ENCODE results near the gene LRRC41. TPM values are rescaled to one million over a fixed set of nuclear protein-coding genes. Genes with fewer than 3 reads are reported as not detected.
"Not testable (repeated sequence)": the region's sequence is repeated elsewhere in the genome, so short reads cannot be mapped to it uniquely, and the experiment has no call there.

The LRRC41 gene
- total and polyA plus RNA-seq, 2 donors (not counting 1 experiment from before 2014, with no cell fraction given), result 55.3 to 89.0 TPM

GRCh38 chr1:46236882-46237281, 66.5 kb downstream of the LRRC41 start:
- no peak overlapping the region for H3K4me2 ChIP-seq (ENCODE audit: extremely low read depth, insufficient read depth, low read length)
- no peaks in the 10 kb centered on the region for H3K36me3 ChIP-seq (ENCODE audit: control insufficient read depth, insufficient read depth, low read length)
- H2AFZ ChIP-seq (ENCODE audit: low read length), result no peak overlapping the region
- H3K4me3 ChIP-seq (replicated peaks in 1 of 4; ENCODE audit: control extremely low read depth in 1 of 4, insufficient read depth in 1 of 4, low read depth in 3 of 4, low read length in 4 of 4), result no peak overlapping the region
- no peak for DNase-seq (ENCODE audit: low read depth in 2 of 2)
- H3K79me2 ChIP-seq (ENCODE audit: control insufficient read depth, insufficient read depth, low read length), result no peaks in the 10 kb centered on the region
- TF ChIP-seq EZH2 (IDR thresholded peaks at IDR 0.05; ENCODE audit: low read length, missing control alignments), result no peak
- no peak for TF ChIP-seq CTCF (conservative IDR thresholded peaks at IDR 0.05 in 1 of 2, IDR thresholded peaks at IDR 0.05 in 1 of 2; ENCODE audit: low read depth in 1 of 2, low read length in 2 of 2)
- H4K20me1 ChIP-seq (ENCODE audit: control insufficient read depth, extremely low read depth, insufficient read depth, low read length), result no peaks in the 10 kb centered on the region
- no peak overlapping the region for H3K9ac ChIP-seq (ENCODE audit: insufficient read depth, low read length)
- no peaks in the 10 kb centered on the region for H3K9me3 ChIP-seq (ENCODE audit: control insufficient read depth, insufficient read depth, low read depth, low read length)
- no peaks in the 10 kb centered on the region for H3K27me3 ChIP-seq (ENCODE audit: control insufficient read depth, insufficient read depth, low read length)
- no peaks in the 10 kb centered on the region for H3K4me1 ChIP-seq (ENCODE audit: control insufficient read depth, extremely low read depth, insufficient read depth, low read length)
- H3K27ac ChIP-seq (ENCODE audit: insufficient read depth, low read length), result no peak overlapping the region

- not testable (repeated sequence) for H3K27ac ChIP-seq (ENCODE audit: insufficient read depth, low read length); H3K9me3 ChIP-seq (ENCODE audit: control insufficient read depth, insufficient read depth, low read depth, low read length); H3K36me3 ChIP-seq (ENCODE audit: control insufficient read depth, insufficient read depth, low read length); H3K27me3 ChIP-seq (ENCODE audit: control insufficient read depth, insufficient read depth, low read length); H3K4me1 ChIP-seq (ENCODE audit: control insufficient read depth, extremely low read depth, insufficient read depth, low read length); H3K4me2 ChIP-seq (ENCODE audit: extremely low read depth, insufficient read depth, low read length); H3K9ac ChIP-seq (ENCODE audit: insufficient read depth, low read length); H3K4me3 ChIP-seq (replicated peaks in 1 of 4; ENCODE audit: control extremely low read depth in 1 of 4, insufficient read depth in 1 of 4, low read depth in 3 of 4, low read length in 4 of 4); H3K79me2 ChIP-seq (ENCODE audit: control insufficient read depth, insufficient read depth, low read length); H2AFZ ChIP-seq (ENCODE audit: low read length); DNase-seq (ENCODE audit: low read depth in 2 of 2); H4K20me1 ChIP-seq (ENCODE audit: control insufficient read depth, extremely low read depth, insufficient read depth, low read length)
Measured at GRCh38 chr1:46231231-46231630, 72.2 kb downstream of the LRRC41 start.

Other genes starting within 250 kb of the LRRC41 start
- 1.8 and 3.3 TPM in 2 replicates for gene PIK3R3, start 171.0 kb downstream of the LRRC41 start, total RNA-seq
- gene PIK3R3, start 171.0 kb downstream of the LRRC41 start, polyA plus RNA-seq, result 4.1 and 5.4 TPM in 2 replicates
- 0.17 and 0.26 TPM in 2 replicates for gene TSPAN1, start 128.5 kb downstream of the LRRC41 start, total RNA-seq
- 0.91 and 0.94 TPM in 2 replicates for gene TSPAN1, start 128.5 kb downstream of the LRRC41 start, polyA plus RNA-seq
- gene P3R3URF, start 127.1 kb downstream of the LRRC41 start, total RNA-seq, result not detected in 2 replicates
- gene P3R3URF, start 127.1 kb downstream of the LRRC41 start, polyA plus RNA-seq, result not detected in 2 replicates
- gene POMGNT1, start 105.2 kb downstream of the LRRC41 start, total RNA-seq, result 36.7 and 51.7 TPM in 2 replicates
- gene POMGNT1, start 105.2 kb downstream of the LRRC41 start, polyA plus RNA-seq, result 42.2 and 47.6 TPM in 2 replicates
- gene LURAP1, start 100.3 kb downstream of the LRRC41 start, total RNA-seq, result 3.1 and 5.4 TPM in 2 replicates
- 1.8 and 2.6 TPM in 2 replicates for gene LURAP1, start 100.3 kb downstream of the LRRC41 start, polyA plus RNA-seq
- 0.26 and 0.66 TPM in 2 replicates for gene RAD54L, start 55.9 kb downstream of the LRRC41 start, total RNA-seq
- gene RAD54L, start 55.9 kb downstream of the LRRC41 start, polyA plus RNA-seq, result 1.3 and 6.9 TPM in 2 replicates
- 370 and 447 TPM in 2 replicates for gene UQCRH, start 82 bp upstream of the LRRC41 start, total RNA-seq
- gene UQCRH, start 82 bp upstream of the LRRC41 start, polyA plus RNA-seq, result 514 and 706 TPM in 2 replicates
- 12.6 and 16.0 TPM in 2 replicates for gene NSUN4, start 37.2 kb upstream of the LRRC41 start, total RNA-seq
- 16.9 and 18.3 TPM in 2 replicates for gene NSUN4, start 37.2 kb upstream of the LRRC41 start, polyA plus RNA-seq
- gene FAAH, start 90.7 kb upstream of the LRRC41 start, total RNA-seq, result 1.7 and 2.1 TPM in 2 replicates
- 0.27 and 0.61 TPM in 2 replicates for gene FAAH, start 90.7 kb upstream of the LRRC41 start, polyA plus RNA-seq
- gene DMBX1, start 186.2 kb upstream of the LRRC41 start, total RNA-seq, result not detected in 2 replicates
- gene DMBX1, start 186.2 kb upstream of the LRRC41 start, polyA plus RNA-seq, result not detected in 2 replicates
- gene KNCN, start 248.0 kb upstream of the LRRC41 start, total RNA-seq, result not detected in 2 replicates
- gene KNCN, start 248.0 kb upstream of the LRRC41 start, polyA plus RNA-seq, result not detected in 2 replicates